Measurements from ENCODE around the gene PLA2G12A. TPM values are rescaled to one million over a fixed set of nuclear protein-coding genes. Genes with fewer than 3 reads are reported as not detected.

The PLA2G12A gene
- total and polyA plus RNA-seq, 2 experiments from 2014 or later: 35.9 to 96.9 TPM

DNA sequence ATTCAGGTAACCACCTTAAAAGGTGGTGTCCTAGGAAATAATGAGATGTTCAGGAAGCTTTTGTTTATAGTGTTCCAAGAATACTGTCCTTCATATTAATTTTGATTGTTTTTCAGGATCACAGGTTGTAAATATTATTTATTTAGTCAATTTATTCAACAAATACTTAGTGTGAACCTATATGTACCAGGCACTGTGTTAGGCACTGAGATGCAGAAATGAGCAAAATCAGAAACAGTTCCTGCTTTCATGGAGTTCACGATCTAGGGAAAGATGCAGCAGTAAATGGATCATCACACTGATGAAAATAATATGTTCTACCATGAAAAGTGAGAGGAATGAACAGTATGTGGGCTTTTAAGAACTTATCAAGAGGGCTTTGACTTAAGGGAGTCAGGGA is 18.2 kb upstream of the PLA2G12A start:
- Histone ChIP-seq H3K36me3 (no peaks in the 10 kb centered on the region), H3K27ac (no peak overlapping the region), H3K4me1 (ENCODE audit: low read depth) (no peaks in the 10 kb centered on the region), H3K4me3 (no peak overlapping the region), H3K27me3 (no peaks in the 10 kb centered on the region), H3K9me3 (ENCODE audit: low read depth) (no peaks in the 10 kb centered on the region)
- no peak for DNase-seq (ENCODE audit: low read depth in 1 of 2, low spot score in 1 of 2)
- TF ChIP-seq CTCF (IDR thresholded peaks at IDR 0.05; ENCODE audit: low read depth, low read length): no peak

GRCh38 chr4:109746728-109747127 is 16.9 kb upstream of the PLA2G12A start:
- Histone ChIP-seq H3K4me3 (no peak overlapping the region), H3K9me3 (ENCODE audit: low read depth) (no peaks in the 10 kb centered on the region), H3K27me3 (no peaks in the 10 kb centered on the region), H3K4me1 (ENCODE audit: low read depth) (no peaks in the 10 kb centered on the region), H3K36me3 (no peaks in the 10 kb centered on the region), H3K27ac (no peak overlapping the region)
- TF ChIP-seq CTCF (IDR thresholded peaks at IDR 0.05; ENCODE audit: low read depth, low read length): no peak
- no peak for DNase-seq (ENCODE audit: low read depth in 1 of 2, low spot score in 1 of 2)

DNA sequence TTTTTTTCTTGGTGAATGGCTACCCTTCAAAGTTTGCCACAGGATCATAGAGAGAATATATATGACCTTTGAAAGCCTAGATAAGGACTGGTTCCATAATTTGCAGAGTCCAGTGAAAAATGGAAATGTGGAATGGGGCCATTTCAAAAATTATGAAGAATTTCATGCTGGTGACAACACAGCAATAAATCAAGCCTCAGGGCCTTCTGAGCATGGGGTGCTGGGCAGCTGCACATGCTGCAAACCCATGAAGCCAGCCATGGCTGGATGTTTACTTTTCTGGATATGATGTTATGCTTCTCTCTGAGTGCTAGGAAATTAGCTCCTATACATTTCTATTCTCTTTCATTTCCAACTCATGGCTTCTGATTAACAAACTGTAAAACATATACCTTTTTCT is 16.0 kb upstream of the PLA2G12A start:
- no peaks in the 10 kb centered on the region for H3K36me3 ChIP-seq
- no peak overlapping the region for H3K27ac ChIP-seq
- H3K9me3 ChIP-seq (ENCODE audit: low read depth): no peaks in the 10 kb centered on the region
- DNase-seq (ENCODE audit: low read depth in 1 of 2, low spot score in 1 of 2): no peak
- H3K27me3 ChIP-seq: no peaks in the 10 kb centered on the region
- no peak overlapping the region for H3K4me3 ChIP-seq
- no peak for TF ChIP-seq CTCF (IDR thresholded peaks at IDR 0.05; ENCODE audit: low read depth, low read length)
- no peaks in the 10 kb centered on the region for H3K4me1 ChIP-seq (ENCODE audit: low read depth)

- Histone ChIP-seq H3K36me3 (no peaks in the 10 kb centered on the region), H3K9me3 (ENCODE audit: low read depth) (no peaks in the 10 kb centered on the region), H3K27ac (no peak overlapping the region), H3K4me1 (ENCODE audit: low read depth) (no peaks in the 10 kb centered on the region), H3K4me3 (no peak overlapping the region), H3K27me3 (no peaks in the 10 kb centered on the region)
- no peak for TF ChIP-seq CTCF (IDR thresholded peaks at IDR 0.05; ENCODE audit: low read depth, low read length)
- peak in 1 of 2 donors; percentile 52 for DNase-seq (ENCODE audit: low read depth in 1 of 2, low spot score in 1 of 2)
Measured at GRCh38 chr4:109739547-109739946, 9.7 kb upstream of the PLA2G12A start.

- TF ChIP-seq CTCF (IDR thresholded peaks at IDR 0.05; ENCODE audit: low read depth, low read length): no peak
- no peak overlapping the region for H3K27ac ChIP-seq
- no peaks in the 10 kb centered on the region for H3K36me3 ChIP-seq
- no peak for DNase-seq (ENCODE audit: low read depth in 1 of 2, low spot score in 1 of 2)
- no peaks in the 10 kb centered on the region for H3K4me1 ChIP-seq (ENCODE audit: low read depth)
- no peak overlapping the region for H3K4me3 ChIP-seq
- no peaks in the 10 kb centered on the region for H3K27me3 ChIP-seq
- H3K9me3 ChIP-seq (ENCODE audit: low read depth): no peaks in the 10 kb centered on the region
Measured at GRCh38 chr4:109738104-109738872, 8.4 kb upstream of the PLA2G12A start.

All from cardiac muscle cell (in vitro differentiated cells and primary cell).